K562 treated with DMSO at 1 percent for 4 hours (cell line): ENCODE results near the gene NME1. TPM values are rescaled to one million over a fixed set of nuclear protein-coding genes. Genes with fewer than 3 reads are reported as not detected.

ENCODE experiments used
- total RNA-seq: library from RNA; unstranded; fragments of 300-600 nt; gene quantifications from 2 replicates; pipeline ENCODE4 v1.2.3, GENCODE V29; 2022; ENCODE audit not compliant: insufficient read depth

Gene NME1
- total RNA-seq: 130 and 150 TPM in 2 replicates

GRCh38 chr17:51153210-51154072 is at the start of gene NME1:
Gene NME1, plus strand, starts transcription at chr17:51153559. Its CDS starts 2,096 bp downstream, at chr17:51155655.

GRCh38 chr17:51120739-51121619 is 32.4 kb upstream of the NME1 start, which contains the start of gene SPAG9:
Gene SPAG9, minus strand, starts transcription at chr17:51120868. Its CDS starts 212 bp downstream, at chr17:51120656.

GRCh38 chr17:51166198-51166986 is 13.0 kb downstream of the NME1 start, which contains the start of gene NME2:
Gene NME2, plus strand, starts transcription at chr17:51166411. Its CDS starts 420 bp downstream, at chr17:51166831.

Other genes starting within 250 kb of the NME1 start
- 45.5 and 49.4 TPM in 2 replicates for gene SPAG9, start 32.7 kb upstream of the NME1 start, total RNA-seq
- 1,111 and 1,264 TPM in 2 replicates for gene NME2, start 12.9 kb downstream of the NME1 start, total RNA-seq
- 7.2 and 7.6 TPM in 2 replicates for gene MBTD1, start 106.5 kb downstream of the NME1 start, total RNA-seq
- 32.5 and 45.4 TPM in 2 replicates for gene UTP18, start 107.0 kb downstream of the NME1 start, total RNA-seq